BJ (cell line): ENCODE results near the gene NPC1. TPM values are rescaled to one million over a fixed set of nuclear protein-coding genes. Genes with fewer than 3 reads are reported as not detected.

Source experiments
- CTCF ChIA-PET: fragments of 350-600 bp; formaldehyde crosslinking; extraction: SDS; loops from one replicate; lab custom pipeline; 2021; ENCODE audit warnings: antibody characterized with exemption, inconsistent platforms; lab: Yijun Ruan, JAX
- POLR2A ChIA-PET: fragments of 300-600 bp; sonication (Branson Sonifier 250); formaldehyde crosslinking; extraction: SDS; loops from one replicate; lab custom pipeline; 2021; ENCODE audit warnings: antibody characterized with exemption; lab: Charles Lee
- DNase-seq: peaks from one replicate; pipeline ENCODE4 v3.0.0-alpha.2; 2011; ENCODE audit warnings: low read depth
- H3K27me3 ChIP-seq: 2 replicates; pipeline ENCODE4 v1.6.0; 2011; ENCODE audit warnings: low read length; ENCODE audit not compliant: control insufficient read depth, insufficient read depth
- H3K36me3 ChIP-seq: 2 replicates; pipeline ENCODE4 v1.5.1; 2011; ENCODE audit warnings: low read length; ENCODE audit not compliant: control insufficient read depth, insufficient read depth
- H3K4me3 ChIP-seq: 2 replicates; pipeline ENCODE4 v1.5.1; 2011; ENCODE audit warnings: low read depth, mild to moderate bottlenecking, control low read depth, low read length
- polyA plus RNA-seq: library from polyadenylated mRNA; depleted of rRNA; stranded (reverse); fragments of >200 nt; gene quantifications from 2 replicates; pipeline ENCODE4 v1.2.3, GENCODE V29; 2011
- TF ChIP-seq, protein P1 (sequence below): IDR thresholded peaks from 2 replicates; pipeline ENCODE4 v1.5.1; 2011; ENCODE audit warnings: low read depth, mild to moderate bottlenecking, control low read depth, inconsistent platforms, low read length, moderate library complexity; ENCODE audit not compliant: insufficient read depth

The NPC1 gene
- polyA plus RNA-seq, 1 experiment = 54.5 TPM

DNA sequence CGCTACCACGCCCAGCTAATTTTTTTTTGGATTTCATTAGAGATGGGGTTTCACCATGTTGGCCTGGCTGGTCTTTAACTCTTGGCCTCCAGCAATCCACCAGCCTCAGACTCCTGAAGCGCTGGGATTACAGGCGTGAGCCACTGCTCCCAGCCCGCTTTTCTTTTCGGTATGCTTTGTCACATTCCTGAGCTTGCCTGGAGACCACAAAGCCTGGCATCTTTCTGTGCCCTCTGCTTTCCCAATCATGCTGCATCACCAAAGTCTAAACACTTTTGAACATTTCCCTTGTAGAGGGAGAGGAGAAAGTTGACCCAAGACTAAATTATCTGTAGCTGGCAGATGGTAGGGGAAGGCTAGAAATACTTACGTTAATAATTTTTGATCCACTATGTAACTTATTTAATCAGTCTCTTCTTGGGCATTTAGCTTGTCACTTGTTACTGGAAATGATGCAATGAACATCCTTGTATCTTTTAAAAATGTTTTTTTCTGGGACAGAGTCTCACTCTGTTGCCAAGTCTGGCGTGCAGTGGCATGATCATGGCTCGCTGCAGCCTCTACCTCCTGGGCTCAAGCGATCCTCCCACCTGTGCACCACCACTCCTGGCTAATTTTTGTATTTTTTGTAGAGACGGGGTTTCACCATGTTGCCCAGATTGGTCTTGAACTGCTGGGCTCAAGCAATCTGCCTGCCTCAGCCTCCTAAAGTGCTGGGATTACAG lies 2.7 kb upstream of the NPC1 start:
- CTCF ChIA-PET = interaction anchor here (0.9 to 3.9 kb wide), 6 partner anchors 10 to 76 kb away, joined by 3 to 14 read pairs (median 5); no protein-coding TSS in a partner anchor
- Histone ChIP-seq H3K36me3 (no peaks in the 10 kb centered on the region), H3K27me3 (no peaks in the 10 kb centered on the region), H3K4me3 (no peak overlapping the region)
- TF ChIP-seq, protein P1, sequence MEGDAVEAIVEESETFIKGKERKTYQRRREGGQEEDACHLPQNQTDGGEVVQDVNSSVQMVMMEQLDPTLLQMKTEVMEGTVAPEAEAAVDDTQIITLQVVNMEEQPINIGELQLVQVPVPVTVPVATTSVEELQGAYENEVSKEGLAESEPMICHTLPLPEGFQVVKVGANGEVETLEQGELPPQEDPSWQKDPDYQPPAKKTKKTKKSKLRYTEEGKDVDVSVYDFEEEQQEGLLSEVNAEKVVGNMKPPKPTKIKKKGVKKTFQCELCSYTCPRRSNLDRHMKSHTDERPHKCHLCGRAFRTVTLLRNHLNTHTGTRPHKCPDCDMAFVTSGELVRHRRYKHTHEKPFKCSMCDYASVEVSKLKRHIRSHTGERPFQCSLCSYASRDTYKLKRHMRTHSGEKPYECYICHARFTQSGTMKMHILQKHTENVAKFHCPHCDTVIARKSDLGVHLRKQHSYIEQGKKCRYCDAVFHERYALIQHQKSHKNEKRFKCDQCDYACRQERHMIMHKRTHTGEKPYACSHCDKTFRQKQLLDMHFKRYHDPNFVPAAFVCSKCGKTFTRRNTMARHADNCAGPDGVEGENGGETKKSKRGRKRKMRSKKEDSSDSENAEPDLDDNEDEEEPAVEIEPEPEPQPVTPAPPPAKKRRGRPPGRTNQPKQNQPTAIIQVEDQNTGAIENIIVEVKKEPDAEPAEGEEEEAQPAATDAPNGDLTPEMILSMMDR = no peak
- DNase-seq = no peak
- POLR2A ChIA-PET = interaction anchor here (0.7 kb wide), 1 partner anchor 150 kb away, joined by 4 read pairs; no protein-coding TSS in a partner anchor

DNA sequence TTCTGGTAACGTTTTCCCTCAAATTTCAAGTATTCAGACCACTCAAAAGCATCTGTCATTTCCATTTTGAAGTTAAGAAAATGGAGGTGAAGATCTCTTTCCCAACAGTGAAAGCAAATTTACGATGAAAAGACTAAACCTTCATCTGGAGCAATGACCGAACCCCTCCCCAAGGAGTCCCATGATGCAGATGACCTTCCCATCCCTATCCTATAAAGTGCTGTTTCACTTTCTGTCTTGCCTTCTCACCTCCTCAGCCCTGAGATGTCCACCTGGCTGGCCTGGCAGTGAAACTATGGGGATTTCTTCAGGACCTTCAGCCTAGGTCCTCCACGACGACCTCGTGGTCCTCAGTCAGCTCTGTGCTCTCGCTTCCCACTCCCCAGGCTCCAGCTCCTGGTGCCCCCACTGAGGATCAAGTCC lies 925 bp upstream of the NPC1 start:
- DNase-seq = no peak
- peak overlapping the region; percentile 9; the same call in 1 of the 2 replicates for H3K4me3 ChIP-seq
- no peaks in the 10 kb centered on the region for H3K27me3 ChIP-seq
- CTCF ChIA-PET = interaction anchor here (0.6 to 3.9 kb wide), 11 partner anchors 8 to 116 kb away, joined by 3 to 14 read pairs (median 4); no protein-coding TSS in a partner anchor
- TF ChIP-seq, protein P1 = no peak
- POLR2A ChIA-PET = no interaction called here
- peaks cover 1% of the 10 kb centered on the region; the same call in 1 of the 2 replicates for H3K36me3 ChIP-seq

DNA sequence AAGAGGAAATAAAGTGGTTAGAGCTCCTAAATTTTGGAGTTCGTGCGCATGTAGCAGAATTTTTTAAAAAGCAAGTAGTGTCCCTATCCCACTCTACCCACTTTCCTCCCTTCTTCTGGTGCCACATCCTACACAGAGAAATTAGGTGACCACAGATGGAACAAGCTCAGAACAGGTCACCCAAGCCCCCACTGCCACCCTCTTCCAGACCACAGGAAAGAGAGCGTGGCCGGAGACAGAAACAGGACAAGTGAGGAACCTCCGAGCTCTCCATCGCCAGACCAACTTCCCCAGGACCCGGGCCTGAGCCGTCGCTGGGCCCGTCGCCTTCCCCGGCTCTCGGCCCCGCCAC lies 433 bp downstream of the NPC1 start:
- no peak for DNase-seq
- H3K36me3 ChIP-seq = peaks cover 1% of the 10 kb centered on the region; the same call in 1 of the 2 replicates
- H3K27me3 ChIP-seq = no peaks in the 10 kb centered on the region
- ChIA-PET POLR2A (no interaction called here), CTCF (interaction anchor here (0.8 to 3.9 kb wide), 8 partner anchors 10 to 117 kb away, joined by 3 to 9 read pairs (median 4); partner anchors contain the start of gene RMC1)
- TF ChIP-seq, protein P1 = no peak
- peak overlapping the region; percentile 84 for H3K4me3 ChIP-seq

DNA sequence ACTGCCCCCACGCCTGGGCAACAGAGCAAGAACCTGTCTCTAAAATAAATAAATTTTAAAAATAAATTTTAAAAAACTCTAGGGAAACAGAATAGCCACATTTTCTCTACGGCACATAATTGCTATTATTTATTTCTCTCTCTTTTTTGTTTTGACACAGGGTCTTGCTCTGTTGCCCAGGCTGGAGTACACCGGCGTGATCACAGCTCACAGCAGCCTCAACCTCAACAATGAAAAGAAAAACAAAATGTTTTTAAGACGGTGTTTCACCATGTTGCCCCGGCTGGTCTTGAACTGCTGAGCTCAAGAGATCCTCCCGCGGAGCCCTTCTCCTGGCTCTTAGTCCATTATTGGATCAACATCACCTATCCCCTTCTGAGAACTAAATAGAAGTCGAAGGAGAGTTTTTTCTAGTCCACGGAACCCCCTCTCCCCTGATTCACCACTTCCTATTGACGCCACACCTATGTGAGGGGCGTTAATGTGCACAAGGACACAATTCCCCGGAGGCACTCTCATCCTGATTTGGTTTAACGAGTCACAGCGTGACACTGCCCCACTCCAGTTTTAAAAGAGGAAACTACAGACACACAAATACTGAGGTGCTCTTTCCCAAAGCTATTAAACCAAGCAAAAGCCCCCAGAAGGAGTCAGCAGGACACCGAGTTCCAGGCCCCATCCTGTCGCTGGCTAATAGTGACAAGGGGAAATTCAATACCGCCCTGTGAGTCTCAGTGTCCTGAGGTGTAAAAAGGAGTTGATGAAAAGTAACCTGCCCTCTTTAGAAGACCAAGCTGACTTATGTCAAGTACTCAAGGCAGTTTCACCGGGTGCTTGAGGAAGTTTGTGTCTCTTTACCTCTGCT lies 1.1 kb downstream of the NPC1 start:
- peak overlapping the region; percentile 84 for H3K4me3 ChIP-seq
- ChIA-PET CTCF (interaction anchor here (0.8 to 3.9 kb wide), 8 partner anchors 10 to 118 kb away, joined by 3 to 9 read pairs (median 4); partner anchors contain the start of gene RMC1), POLR2A (no interaction called here)
- H3K36me3 ChIP-seq = peaks cover 1% of the 10 kb centered on the region; the same call in 1 of the 2 replicates
- TF ChIP-seq, protein P1 = no peak
- no peak for DNase-seq
- H3K27me3 ChIP-seq = no peaks in the 10 kb centered on the region
